K562 (cell line): Measurements from ENCODE around the gene ZNF362. TPM values are rescaled to one million over a fixed set of nuclear protein-coding genes. Genes with fewer than 3 reads are reported as not detected.

Experiments
- COPS2 ChIP-seq: fragments of 450-650 bp; conservative IDR thresholded peaks from 2 replicates; pipeline ENCODE4 v1.6.1; 2016; ENCODE audit warnings: mild to moderate bottlenecking, moderate library complexity
- ETV5 ChIP-seq: sonication (generic); formaldehyde crosslinking; IDR thresholded peaks from 2 replicates; pipeline ENCODE4 v1.4.0; 2020; ENCODE audit warnings: low read depth, mild to moderate bottlenecking, missing genetic modification reagents
- GATAD2B ChIP-seq: fragments of 450-650 bp; IDR thresholded peaks from 2 replicates; pipeline ENCODE4 v1.6.1; 2017; ENCODE audit warnings: mild to moderate bottlenecking, borderline replicate concordance
- ILK ChIP-seq: fragments of 450-650 bp; IDR thresholded peaks from 2 replicates; pipeline ENCODE4 v1.6.1; 2016; ENCODE audit warnings: missing genetic modification characterization, low read depth, mild to moderate bottlenecking, missing compliant biosample characterization, moderate library complexity, borderline replicate concordance
- PHB ChIP-seq: fragments of 250-450 bp; sonication (Bioruptor Pico); IDR thresholded peaks from 2 replicates; pipeline ENCODE4 v1.5.0; 2021
- PHF8 ChIP-seq: fragments of 200-600 bp; sonication (generic); IDR thresholded peaks from 2 replicates; pipeline ENCODE4 v1.6.1; 2012; ENCODE audit warnings: mixed run types, mild to moderate bottlenecking, inconsistent platforms, low read length, moderate library complexity, borderline replicate concordance
- SMAD2 ChIP-seq: fragments of 150-350 bp; IDR thresholded peaks from 2 replicates; pipeline ENCODE4 v1.6.1; 2014; ENCODE audit warnings: low read depth, mild to moderate bottlenecking, low read length
- TAF1 ChIP-seq: IDR thresholded peaks from 2 replicates; pipeline ENCODE4 v1.6.1; 2011; ENCODE audit warnings: mild to moderate bottlenecking, low read length, moderate library complexity; ENCODE audit not compliant: insufficient read depth, control insufficient read depth, severe bottlenecking; ENCODE audit errors: extremely low read depth
- YY1 ChIP-seq, 3 experiments: IDR thresholded peaks; 2 replicates each; pipeline ENCODE4 v1.6.1; 2011; ENCODE audit warnings: low read length in 2 of 3, mild to moderate bottlenecking in 2 of 3, moderate library complexity in 2 of 3, borderline replicate concordance in 1 of 3, control low read depth in 1 of 3, low read depth in 1 of 3; ENCODE audit not compliant: insufficient read depth in 3 of 3, insufficient replicate concordance in 2 of 3, control insufficient read depth in 1 of 3, insufficient read length in 1 of 3; ENCODE audit errors: extremely low read depth in 1 of 3
- ZHX1 ChIP-seq: fragments of 150-350 bp; conservative IDR thresholded peaks from 2 replicates; pipeline ENCODE4 v1.6.1; 2014; ENCODE audit warnings: low read length
- ZNF217 ChIP-seq: sonication (generic); formaldehyde crosslinking; IDR thresholded peaks from 2 replicates; pipeline ENCODE4 v1.8.0; 2022; ENCODE audit warnings: mild to moderate bottlenecking, missing genetic modification reagents
- ZNF395 ChIP-seq: fragments of 200-800 bp; sonication (Bioruptor generic); IDR thresholded peaks from 2 replicates; pipeline ENCODE4 v1.6.1; 2017; ENCODE audit warnings: missing genetic modification characterization, missing compliant biosample characterization
- polyA plus RNA-seq, 8 experiments: library from polyadenylated mRNA; depleted of rRNA in 4 of 8; stranded (reverse) in 5 of 8; unstranded in 3 of 8; fragments of >200 nt; fragmentation: Nextera tagmentation in 2 of 8; fragmentation: Illumina TruSeq in 1 of 8; extraction: Ambion mirVana in 2 of 8; extraction: Trizol in 1 of 8; gene quantifications; 2 replicates each; pipeline versions ENCODE4 v1.2.1 to v1.2.3, GENCODE V29; 2011 to 2014; ENCODE audit warnings: inconsistent platforms in 1 of 8, missing spikeins in 1 of 8
- total RNA-seq, 7 experiments: library from RNA; depleted of rRNA in 6 of 7; stranded (reverse); fragments of >200 nt in 6 of 7; fragmentation: Illumina TruSeq in 2 of 7; extraction: Trizol in 2 of 7; gene quantifications; 2 replicates each; pipeline versions ENCODE4 v1.2.1 to v1.2.3, GENCODE V29; 2011 to 2021; ENCODE audit warnings: low replicate concordance in 1 of 7
- TF ChIP-seq, protein P1 (sequence below), 2 experiments: fragments of 450-650 bp; IDR thresholded peaks; 2 replicates each; pipeline ENCODE4 v1.6.1; 2016
- TF ChIP-seq, protein P2 (sequence below), 3 experiments: fragments of 200-800 bp in 1 of 3; sonication (Bioruptor generic) in 1 of 3; sonication (generic) in 1 of 3; formaldehyde crosslinking in 1 of 3; IDR thresholded peaks; 2 replicates each; pipeline versions ENCODE4 v1.6.1 to v1.8.0; 2016 to 2022; ENCODE audit warnings: mild to moderate bottlenecking in 2 of 3, missing compliant biosample characterization in 2 of 3, missing genetic modification characterization in 2 of 3, missing genetic modification reagents in 1 of 3
- TF ChIP-seq, protein P3 (sequence below): fragments of 250-450 bp; sonication (Bioruptor Pico); IDR thresholded peaks from 2 replicates; pipeline ENCODE4 v1.4.0; 2020; ENCODE audit warnings: mild to moderate bottlenecking, moderate library complexity

Gene ZNF362
- total and polyA plus RNA-seq, 9 of the 15 experiments (the other 6 are each of a cell fraction or from before 2014, with no cell fraction given) = 0.01 to 1.1 (median 0.35) TPM; not detected in 1

DNA sequence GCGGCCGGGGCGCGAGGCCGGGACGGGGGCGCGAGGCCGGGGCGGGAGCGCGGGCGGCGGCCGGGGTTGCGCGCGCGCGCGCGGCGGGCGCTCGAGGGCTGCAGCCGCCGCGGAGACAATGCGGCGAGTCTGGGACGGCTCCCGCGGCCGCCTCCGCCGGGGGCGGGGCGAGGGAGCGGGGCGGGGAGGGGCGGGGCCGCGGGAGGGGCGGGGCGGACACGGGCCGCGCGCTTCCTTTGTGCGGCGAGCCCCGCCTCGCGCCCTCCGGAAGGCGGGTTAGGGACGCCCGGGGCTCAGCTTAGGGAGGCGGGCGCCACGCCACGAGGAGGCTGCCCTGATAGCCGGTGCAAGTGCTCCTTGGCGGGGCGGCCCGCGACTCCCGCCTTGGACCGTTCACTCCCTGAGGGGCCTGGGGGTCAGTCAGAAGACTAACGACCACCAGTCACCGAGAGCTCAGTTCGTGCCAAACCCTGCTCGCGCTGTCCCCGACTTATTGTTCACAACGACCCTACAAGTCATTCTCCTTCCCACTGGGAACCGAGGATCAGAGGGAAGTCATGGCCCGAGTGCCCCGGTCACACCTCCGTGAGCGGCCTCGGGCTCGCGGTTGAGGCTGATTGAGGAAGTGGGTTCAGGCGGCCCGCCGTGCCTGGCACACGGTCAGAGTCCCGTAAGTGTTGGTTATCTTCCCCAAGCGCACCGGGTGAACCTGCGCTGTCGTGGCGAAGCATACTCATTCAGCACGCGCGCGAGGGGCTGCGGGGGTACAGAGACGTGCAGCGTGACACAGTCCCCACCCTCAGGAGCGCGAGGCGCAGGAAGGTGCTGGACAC, 93.7 kb downstream of the ZNF362 start (continued):
- TF ChIP-seq ZNF395 (CRISPR knock-in tag) (peak; percentile 72), COPS2 (no peak), ETV5 (CRISPR knock-in tag) (no peak; the same call in 1 of the 2 replicates), YY1 (IDR thresholded peaks at IDR 0.05; ENCODE audit: borderline replicate concordance in 1 of 3, control insufficient read depth in 1 of 3, extremely low read depth in 1 of 3, insufficient read depth in 3 of 3, insufficient read length in 1 of 3, insufficient replicate concordance in 2 of 3, low read depth in 1 of 3, low read length in 2 of 3) (peak in 2 of 3 experiments; percentile 66 to 74), SMAD2 (no peak), PHB (CRISPR knock-in tag) (no peak), TAF1 (peak; percentile 63), ZHX1 (no peak), ILK (tag) (no peak), PHF8 (peak; percentile 76; the same call in 1 of the 2 replicates), ZNF217 (CRISPR knock-in tag) (no peak), GATAD2B (no peak)
- TF ChIP-seq, protein P1, sequence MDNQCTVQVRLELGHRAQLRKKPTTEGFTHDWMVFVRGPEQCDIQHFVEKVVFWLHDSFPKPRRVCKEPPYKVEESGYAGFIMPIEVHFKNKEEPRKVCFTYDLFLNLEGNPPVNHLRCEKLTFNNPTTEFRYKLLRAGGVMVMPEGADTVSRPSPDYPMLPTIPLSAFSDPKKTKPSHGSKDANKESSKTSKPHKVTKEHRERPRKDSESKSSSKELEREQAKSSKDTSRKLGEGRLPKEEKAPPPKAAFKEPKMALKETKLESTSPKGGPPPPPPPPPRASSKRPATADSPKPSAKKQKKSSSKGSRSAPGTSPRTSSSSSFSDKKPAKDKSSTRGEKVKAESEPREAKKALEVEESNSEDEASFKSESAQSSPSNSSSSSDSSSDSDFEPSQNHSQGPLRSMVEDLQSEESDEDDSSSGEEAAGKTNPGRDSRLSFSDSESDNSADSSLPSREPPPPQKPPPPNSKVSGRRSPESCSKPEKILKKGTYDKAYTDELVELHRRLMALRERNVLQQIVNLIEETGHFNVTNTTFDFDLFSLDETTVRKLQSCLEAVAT (IDR thresholded peaks at IDR 0.05) = peak in 1 of 2 experiments; percentile 32; a peak in 1 of 4 replicates
- TF ChIP-seq, protein P2, sequence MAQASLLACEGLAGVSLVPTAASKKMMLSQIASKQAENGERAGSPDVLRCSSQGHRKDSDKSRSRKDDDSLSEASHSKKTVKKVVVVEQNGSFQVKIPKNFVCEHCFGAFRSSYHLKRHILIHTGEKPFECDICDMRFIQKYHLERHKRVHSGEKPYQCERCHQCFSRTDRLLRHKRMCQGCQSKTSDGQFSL (CRISPR knock-in tag; IDR thresholded peaks at IDR 0.05) = peak; percentile 54; the same call in 1 of the 2 replicates
- TF ChIP-seq, protein P2 (tag; IDR thresholded peaks at IDR 0.05) = no peak
- TF ChIP-seq, protein P3, sequence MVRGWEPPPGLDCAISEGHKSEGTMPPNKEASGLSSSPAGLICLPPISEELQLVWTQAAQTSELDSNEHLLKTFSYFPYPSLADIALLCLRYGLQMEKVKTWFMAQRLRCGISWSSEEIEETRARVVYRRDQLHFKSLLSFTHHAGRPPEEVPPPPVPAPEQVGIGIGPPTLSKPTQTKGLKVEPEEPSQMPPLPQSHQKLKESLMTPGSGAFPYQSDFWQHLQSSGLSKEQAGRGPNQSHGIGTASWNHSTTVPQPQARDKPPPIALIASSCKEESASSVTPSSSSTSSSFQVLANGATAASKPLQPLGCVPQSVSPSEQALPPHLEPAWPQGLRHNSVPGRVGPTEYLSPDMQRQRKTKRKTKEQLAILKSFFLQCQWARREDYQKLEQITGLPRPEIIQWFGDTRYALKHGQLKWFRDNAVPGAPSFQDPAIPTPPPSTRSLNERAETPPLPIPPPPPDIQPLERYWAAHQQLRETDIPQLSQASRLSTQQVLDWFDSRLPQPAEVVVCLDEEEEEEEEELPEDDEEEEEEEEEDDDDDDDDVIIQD (CRISPR knock-in tag) = no peak; the same call in 1 of the 2 replicates
